CD14-positive monocyte (primary cell): ENCODE data around the gene DAPK2. TPM values are rescaled to one million over a fixed set of nuclear protein-coding genes. Genes with fewer than 3 reads are reported as not detected.

Source experiments
- DNase-seq, 3 donors: peaks; one replicate each; pipeline ENCODE4 v3.0.0-alpha.2; 2011 to 2022
- H2AFZ ChIP-seq: 2 replicates; pipeline ENCODE4 v1.6.0; 2012; ENCODE audit warnings: mild to moderate bottlenecking, low read depth, low read length, inconsistent platforms; ENCODE audit not compliant: insufficient read depth, poor library complexity, severe bottlenecking
- H3K27ac ChIP-seq, 2 donors: 1 replicate in 1 of 2; 2 replicates in 1 of 2; pipeline ENCODE4 v1.5.1; 2012 to 2013; ENCODE audit warnings: low read length in 2 of 2, control low read depth in 1 of 2, inconsistent platforms in 1 of 2, low read depth in 1 of 2, mild to moderate bottlenecking in 1 of 2
- H3K27me3 ChIP-seq, 2 donors: one replicate each; pipeline versions ENCODE4 v1.6.0 to v1.6.1; 2011 to 2013; ENCODE audit warnings: low read length in 2 of 2; ENCODE audit not compliant: control insufficient read depth in 2 of 2, insufficient read depth in 2 of 2
- H3K36me3 ChIP-seq, 2 donors: replicated peaks in 1 of 2; 1 replicate in 1 of 2; 2 replicates in 1 of 2; pipeline versions ENCODE4 v1.5.1 to v1.6.1; 2012 to 2013; ENCODE audit warnings: low read length in 2 of 2, control low read depth in 1 of 2, inconsistent platforms in 1 of 2, mild to moderate bottlenecking in 1 of 2; ENCODE audit not compliant: insufficient read depth in 2 of 2, control insufficient read depth in 1 of 2
- H3K4me1 ChIP-seq, 2 donors: 1 replicate in 1 of 2; 2 replicates in 1 of 2; pipeline versions ENCODE4 v1.5.1 to v1.6.1; 2012 to 2013; ENCODE audit warnings: low read length in 2 of 2, control low read depth in 1 of 2, inconsistent platforms in 1 of 2, mild to moderate bottlenecking in 1 of 2, moderate library complexity in 1 of 2; ENCODE audit not compliant: insufficient read depth in 2 of 2, control insufficient read depth in 1 of 2
- H3K4me2 ChIP-seq: replicated peaks from 2 replicates; pipeline ENCODE3; 2012; ENCODE audit warnings: low read length, moderate library complexity, mild to moderate bottlenecking; ENCODE audit not compliant: poor library complexity, severe bottlenecking; ENCODE audit errors: extremely low read depth
- H3K4me3 ChIP-seq, 3 experiments: fragments of 200-600 bp in 1 of 3; sonication (generic) in 1 of 3; replicated peaks in 1 of 3; 1 replicate in 2 of 3; 2 replicates in 1 of 3; pipeline ENCODE4 v1.5.1; 2011 to 2013; ENCODE audit warnings: low read length in 3 of 3, mild to moderate bottlenecking in 3 of 3, control low read depth in 2 of 3, low read depth in 2 of 3, inconsistent platforms in 1 of 3, moderate library complexity in 1 of 3
- H3K79me2 ChIP-seq: 2 replicates; pipeline ENCODE4 v1.6.0; 2012; ENCODE audit warnings: mild to moderate bottlenecking, control low read depth, inconsistent platforms, low read length, moderate library complexity; ENCODE audit not compliant: insufficient read depth
- H3K9ac ChIP-seq: 2 replicates; pipeline ENCODE4 v1.6.0; 2017; ENCODE audit warnings: low read length, mild to moderate bottlenecking; ENCODE audit not compliant: insufficient read depth, poor library complexity, severe bottlenecking
- H3K9me3 ChIP-seq, 2 donors: replicated peaks in 1 of 2; 1 replicate in 1 of 2; 2 replicates in 1 of 2; pipeline versions ENCODE4 v1.5.1 to v1.6.1; 2012 to 2013; ENCODE audit warnings: low read length in 2 of 2, control low read depth in 1 of 2; ENCODE audit not compliant: control insufficient read depth in 1 of 2, insufficient read depth in 1 of 2
- H4K20me1 ChIP-seq: 2 replicates; pipeline ENCODE4 v1.6.0; 2012; ENCODE audit warnings: mild to moderate bottlenecking, low read length, control low read depth, moderate library complexity; ENCODE audit not compliant: insufficient read depth
- H3K27ac Mint-ChIP-seq, 7 donors: one replicate each; pipeline ENCODE4 v1.8.0; 2020; ENCODE audit warnings: mild to moderate bottlenecking in 7 of 7, mixed read lengths in 7 of 7, moderate library complexity in 6 of 7, inconsistent platforms in 2 of 7
- H3K27me3 Mint-ChIP-seq, 3 donors: one replicate each; pipeline ENCODE4 v1.8.0; 2021 to 2022; ENCODE audit warnings: low read depth in 3 of 3, mild to moderate bottlenecking in 3 of 3, mixed read lengths in 3 of 3, moderate library complexity in 3 of 3, inconsistent platforms in 1 of 3
- H3K36me3 Mint-ChIP-seq, 2 donors: one replicate each; pipeline ENCODE4 v1.8.0; 2020; ENCODE audit warnings: mixed read lengths in 2 of 2, inconsistent platforms in 1 of 2, mild to moderate bottlenecking in 1 of 2
- H3K4me1 Mint-ChIP-seq: one replicate; pipeline ENCODE4 v1.8.0; 2020; ENCODE audit warnings: mild to moderate bottlenecking, mixed read lengths
- H3K4me3 Mint-ChIP-seq, 2 donors: one replicate each; pipeline ENCODE4 v1.8.0; 2020; ENCODE audit warnings: mild to moderate bottlenecking in 2 of 2, mixed read lengths in 2 of 2, moderate library complexity in 1 of 2
- H3K9me3 Mint-ChIP-seq, 7 donors: one replicate each; pipeline ENCODE4 v1.8.0; 2020 to 2022; ENCODE audit warnings: mixed read lengths in 7 of 7, mild to moderate bottlenecking in 6 of 7, moderate library complexity in 6 of 7, inconsistent platforms in 2 of 7
- CTCF ChIP-seq: fragments of 200-600 bp; IDR thresholded peaks from one replicate; pipeline ENCODE4 v1.8.0; 2022; ENCODE audit warnings: antibody characterized with exemption, mild to moderate bottlenecking
- WGBS: methylation state at CpG from one replicate; pipeline ENCODE4 v1.1.5; 2013; ENCODE audit warnings: missing lambda C conversion rate; ENCODE audit not compliant: insufficient coverage; 5-methylcytosine and 5-hydroxymethylcytosine counted together
- intact Hi-C, 2 donors: fragments of 100-400 bp; cut with micrococcal nuclease; formaldehyde crosslinking; loops; one replicate each; pipeline versions ENCODE4 v1.15.0 to v1.15.1; 2023
- polyA plus RNA-seq, 3 donors: library from polyadenylated mRNA; depleted of rRNA in 1 of 3; unstranded in 2 of 3; stranded (reverse) in 1 of 3; fragments of 300-500 nt in 2 of 3; fragments of >200 nt in 1 of 3; fragmentation: Illumina TruSeq in 2 of 3; gene quantifications; 1 replicate in 2 of 3; 2 replicates in 1 of 3; pipeline ENCODE4 v1.2.3, GENCODE V29; 2012 to 2021

The DAPK2 gene
- polyA plus RNA-seq, 3 donors, result 0.59 to 4.1 (median 2.1) TPM

GRCh38 chr15:63912061-63912615 is 134.1 kb downstream of the DAPK2 start:
- no peaks in the 10 kb centered on the region for H3K79me2 ChIP-seq
- no peaks in the 10 kb centered on the region for H3K36me3 ChIP-seq
- H3K27me3 ChIP-seq, result no peaks in the 10 kb centered on the region
- peaks cover 0 to 10% of the 10 kb centered on the region in 2 donors for H3K4me1 ChIP-seq
- 89% methylated on average over 10 of the region's 15 CpGs for whole genome bisulfite sequencing
- no peaks in the 10 kb centered on the region for H3K36me3 Mint-ChIP-seq
- peaks cover 2 to 8% (median 2%) of the 10 kb centered on the region in 3 donors for H3K27me3 Mint-ChIP-seq
- no peaks in the 10 kb centered on the region for H4K20me1 ChIP-seq
- no peak overlapping the region for H3K27ac Mint-ChIP-seq
- H2AFZ ChIP-seq, result no peak overlapping the region
- TF ChIP-seq CTCF, result no peak
- intact Hi-C loops, result no loop called here
- DNase-seq, result no peak
- no peak overlapping the region for H3K9ac ChIP-seq
- H3K9me3 ChIP-seq, result no peaks in the 10 kb centered on the region
- no peak overlapping the region for H3K27ac ChIP-seq
- H3K4me3 ChIP-seq, result no peak overlapping the region
- peaks cover 4% of the 10 kb centered on the region for H3K4me1 Mint-ChIP-seq
- no peak overlapping the region for H3K4me2 ChIP-seq
- H3K4me3 Mint-ChIP-seq, result no peak overlapping the region
- peaks cover 0 to 3% (median 0%) of the 10 kb centered on the region in 7 donors for H3K9me3 Mint-ChIP-seq

GRCh38 chr15:63911160-63911559 is 135.1 kb downstream of the DAPK2 start:
- Mint-ChIP-seq H3K27me3 (peaks cover under 1 to 8% (median 2%) of the 10 kb centered on the region in 3 donors), H3K4me3 (no peak overlapping the region), H3K4me1 (peaks cover 11% of the 10 kb centered on the region), H3K9me3 (peaks cover 0 to 3% (median 0%) of the 10 kb centered on the region in 7 donors), H3K27ac (no peak overlapping the region), H3K36me3 (no peaks in the 10 kb centered on the region)
- TF ChIP-seq CTCF, result no peak
- Histone ChIP-seq H3K9me3 (no peaks in the 10 kb centered on the region), H4K20me1 (no peaks in the 10 kb centered on the region), H3K4me1 (peaks cover 8 to 18% of the 10 kb centered on the region in 2 donors), H2AFZ (no peak overlapping the region), H3K4me2 (no peak overlapping the region), H3K4me3 (no peak overlapping the region), H3K27ac (no peak overlapping the region), H3K27me3 (no peaks in the 10 kb centered on the region), H3K9ac (no peak overlapping the region), H3K36me3 (no peaks in the 10 kb centered on the region), H3K79me2 (no peaks in the 10 kb centered on the region)
- intact Hi-C loops, result no loop called here
- no CpG with 5 or more reads among the region's 4 CpGs for WGBS
- no peak for DNase-seq
